ENCODE results near the gene RASGRF1. TPM values are rescaled to one million over a fixed set of nuclear protein-coding genes. Genes with fewer than 3 reads are reported as not detected.

RASGRF1 gene
- total RNA-seq, 4 donors from 2014 or later: 0.80 TPM; not detected in 3

DNA sequence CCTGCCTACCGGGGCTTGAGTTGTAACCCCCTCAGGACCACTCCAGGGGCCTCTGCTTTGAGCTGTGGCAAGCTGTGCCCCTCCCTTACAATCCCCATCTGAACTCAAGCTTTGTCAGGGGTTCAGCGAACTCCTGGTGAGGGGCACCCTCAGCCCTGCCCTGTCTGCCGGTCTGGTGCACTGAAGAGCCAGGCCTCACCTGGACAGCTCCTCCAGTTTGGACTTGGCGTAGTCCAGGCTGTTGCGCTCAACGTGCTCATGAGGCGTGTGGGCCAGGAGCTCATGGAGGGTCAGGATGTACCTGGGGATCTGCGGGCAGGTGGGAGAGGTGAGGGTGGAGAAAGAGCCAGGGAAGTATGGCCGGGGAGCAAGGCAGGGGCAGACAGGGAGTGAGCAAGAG, 59.4 kb downstream of the RASGRF1 start:
- Histone ChIP-seq H3K9me3 (no peaks in the 10 kb centered on the region), H3K4me1 (peaks cover 4% of the 10 kb centered on the region), H3K4me3 (no peak overlapping the region), H3K27me3 (peaks cover 4% of the 10 kb centered on the region), H3K36me3 (no peaks in the 10 kb centered on the region), H3K27ac (no peak overlapping the region)
- DNase-seq (ENCODE audit: low spot score in 2 of 2): no peak
- WGBS: 96% methylated on average over 9 of the region's 9 CpGs
- TF ChIP-seq, protein P1, sequence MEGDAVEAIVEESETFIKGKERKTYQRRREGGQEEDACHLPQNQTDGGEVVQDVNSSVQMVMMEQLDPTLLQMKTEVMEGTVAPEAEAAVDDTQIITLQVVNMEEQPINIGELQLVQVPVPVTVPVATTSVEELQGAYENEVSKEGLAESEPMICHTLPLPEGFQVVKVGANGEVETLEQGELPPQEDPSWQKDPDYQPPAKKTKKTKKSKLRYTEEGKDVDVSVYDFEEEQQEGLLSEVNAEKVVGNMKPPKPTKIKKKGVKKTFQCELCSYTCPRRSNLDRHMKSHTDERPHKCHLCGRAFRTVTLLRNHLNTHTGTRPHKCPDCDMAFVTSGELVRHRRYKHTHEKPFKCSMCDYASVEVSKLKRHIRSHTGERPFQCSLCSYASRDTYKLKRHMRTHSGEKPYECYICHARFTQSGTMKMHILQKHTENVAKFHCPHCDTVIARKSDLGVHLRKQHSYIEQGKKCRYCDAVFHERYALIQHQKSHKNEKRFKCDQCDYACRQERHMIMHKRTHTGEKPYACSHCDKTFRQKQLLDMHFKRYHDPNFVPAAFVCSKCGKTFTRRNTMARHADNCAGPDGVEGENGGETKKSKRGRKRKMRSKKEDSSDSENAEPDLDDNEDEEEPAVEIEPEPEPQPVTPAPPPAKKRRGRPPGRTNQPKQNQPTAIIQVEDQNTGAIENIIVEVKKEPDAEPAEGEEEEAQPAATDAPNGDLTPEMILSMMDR (IDR thresholded peaks at IDR 0.05): no peak
- TF ChIP-seq POLR2AphosphoS5 (IDR thresholded peaks at IDR 0.05): no peak
- TF ChIP-seq EP300 (IDR thresholded peaks at IDR 0.05): no peak
- TF ChIP-seq POLR2A (IDR thresholded peaks at IDR 0.05): no peak

GRCh38 chr15:79030470-79030869, 60.1 kb downstream of the RASGRF1 start:
- Histone ChIP-seq H3K9me3 (no peaks in the 10 kb centered on the region), H3K27me3 (no peaks in the 10 kb centered on the region), H3K4me3 (no peak overlapping the region), H3K36me3 (no peaks in the 10 kb centered on the region), H3K27ac (no peak overlapping the region), H3K4me1 (peaks cover 4% of the 10 kb centered on the region)
- TF ChIP-seq POLR2A (IDR thresholded peaks at IDR 0.05) (no peak), POLR2AphosphoS5 (IDR thresholded peaks at IDR 0.05) (no peak), EP300 (IDR thresholded peaks at IDR 0.05) (no peak)
- TF ChIP-seq, protein P1 (IDR thresholded peaks at IDR 0.05): no peak
- WGBS: 88% methylated on average over 4 of the region's 4 CpGs
- no peak for DNase-seq (ENCODE audit: low spot score in 2 of 2)

DNA sequence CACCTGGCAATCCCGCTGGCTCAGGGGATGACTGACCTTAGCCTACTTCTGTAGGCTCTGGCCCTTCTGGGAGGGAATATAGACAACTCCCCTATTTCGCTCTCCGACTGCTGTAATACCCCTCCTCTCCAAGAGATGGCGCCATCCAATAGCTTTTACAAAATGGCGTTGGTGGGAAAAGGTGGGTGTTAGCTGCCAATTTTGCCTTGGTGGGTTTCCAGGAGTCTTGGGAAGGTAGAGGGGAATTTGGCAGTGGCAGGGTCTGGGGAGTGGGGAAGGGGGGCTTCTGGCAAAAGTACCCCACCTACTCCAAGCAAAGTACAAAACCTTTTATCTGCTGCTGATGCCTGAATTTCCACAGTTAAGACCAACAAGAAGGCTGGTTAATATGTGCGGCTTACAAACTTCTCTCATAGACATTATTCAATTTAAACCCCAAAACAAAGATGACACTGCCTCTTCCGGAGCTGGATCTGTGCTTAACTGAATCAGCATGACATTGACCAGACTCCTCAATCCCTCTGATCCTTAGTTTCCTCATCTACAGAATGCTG, 62.1 kb downstream of the RASGRF1 start:
- Histone ChIP-seq H3K4me3 (no peak overlapping the region), H3K4me1 (no peaks in the 10 kb centered on the region), H3K9me3 (no peaks in the 10 kb centered on the region), H3K27ac (no peak overlapping the region), H3K36me3 (no peaks in the 10 kb centered on the region), H3K27me3 (no peaks in the 10 kb centered on the region)
- WGBS: 36% methylated on average over 7 of the region's 7 CpGs
- no peak for DNase-seq (ENCODE audit: low spot score in 2 of 2)
- TF ChIP-seq, protein P1 (IDR thresholded peaks at IDR 0.05): peak; percentile 64 to 77
- no peak for TF ChIP-seq EP300 (IDR thresholded peaks at IDR 0.05)

GRCh38 chr15:79027532-79028410, 62.8 kb downstream of the RASGRF1 start:
- no peaks in the 10 kb centered on the region for H3K4me1 ChIP-seq
- H3K4me3 ChIP-seq: no peak overlapping the region
- no peak for TF ChIP-seq POLR2AphosphoS5 (IDR thresholded peaks at IDR 0.05)
- WGBS: 57% methylated on average over 15 of the region's 15 CpGs
- H3K9me3 ChIP-seq: no peaks in the 10 kb centered on the region
- no peak overlapping the region for H3K27ac ChIP-seq
- H3K36me3 ChIP-seq: no peaks in the 10 kb centered on the region
- DNase-seq (ENCODE audit: low spot score in 2 of 2): no peak
- H3K27me3 ChIP-seq: no peaks in the 10 kb centered on the region

DNA sequence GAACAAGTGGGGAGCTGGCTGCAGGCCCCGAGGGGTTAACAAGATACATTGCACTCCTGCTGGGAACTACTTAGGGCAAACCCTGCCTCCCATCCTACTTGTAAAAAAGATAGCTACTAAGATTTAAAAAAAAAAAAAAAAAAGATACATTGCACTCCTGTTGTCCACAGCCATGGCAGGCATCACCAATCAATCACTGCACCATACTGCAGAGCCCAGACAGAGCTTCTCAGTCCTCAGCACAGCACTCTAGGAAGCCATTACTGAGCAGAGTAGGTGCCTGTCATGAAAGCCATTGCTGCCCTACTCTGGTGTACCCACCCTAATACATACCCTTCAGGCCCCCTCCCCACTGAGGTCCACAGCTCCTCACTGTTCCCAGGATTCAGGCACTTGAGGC, 64.8 kb downstream of the RASGRF1 start:
- Histone ChIP-seq H3K4me3 (no peak overlapping the region), H3K4me1 (no peaks in the 10 kb centered on the region), H3K36me3 (no peaks in the 10 kb centered on the region), H3K9me3 (no peaks in the 10 kb centered on the region), H3K27me3 (no peaks in the 10 kb centered on the region), H3K27ac (no peak overlapping the region)
- TF ChIP-seq, protein P1 (IDR thresholded peaks at IDR 0.05): no peak
- TF ChIP-seq POLR2A (IDR thresholded peaks at IDR 0.05): no peak
- TF ChIP-seq EP300 (IDR thresholded peaks at IDR 0.05): no peak
- no peak for TF ChIP-seq POLR2AphosphoS5 (IDR thresholded peaks at IDR 0.05)
- WGBS: 83% methylated on average over 1 of the region's 1 CpG
- no peak for DNase-seq (ENCODE audit: low spot score in 2 of 2)
